ENCODE measurements around the gene PROM2.

DNA sequence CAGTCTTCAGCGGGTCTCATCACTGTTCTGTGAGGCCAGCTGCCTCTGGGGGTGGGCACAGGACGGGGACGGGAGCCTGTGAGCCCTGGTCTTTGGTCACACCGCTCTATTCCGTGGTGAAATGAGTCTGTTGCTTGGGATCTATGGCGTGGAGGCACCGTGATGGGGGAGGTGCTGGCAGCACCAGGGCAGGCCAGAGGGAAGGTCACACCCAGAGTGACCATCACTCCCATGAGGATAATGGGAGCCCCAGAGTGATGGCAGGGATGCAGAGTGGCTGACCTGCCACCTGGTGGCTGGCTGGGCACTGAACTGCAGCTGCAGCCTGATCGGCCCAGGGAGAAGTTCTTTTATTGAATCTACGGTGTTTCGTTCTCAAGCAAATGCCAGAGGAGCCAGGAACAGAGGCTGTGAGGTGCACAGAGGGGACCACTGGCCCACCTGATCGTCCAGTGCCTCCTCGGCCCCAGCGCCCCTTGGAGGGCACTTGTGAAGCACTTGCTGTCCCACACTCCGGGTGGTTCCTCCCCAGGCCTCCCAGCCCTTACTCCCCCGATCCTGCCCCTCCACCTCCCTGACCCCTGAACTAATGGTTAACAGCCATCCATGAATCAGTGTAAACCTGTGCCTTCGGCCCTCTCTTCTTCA lies 40.8 kb downstream of the PROM2 start:
- TF ChIP-seq, protein P1, sequence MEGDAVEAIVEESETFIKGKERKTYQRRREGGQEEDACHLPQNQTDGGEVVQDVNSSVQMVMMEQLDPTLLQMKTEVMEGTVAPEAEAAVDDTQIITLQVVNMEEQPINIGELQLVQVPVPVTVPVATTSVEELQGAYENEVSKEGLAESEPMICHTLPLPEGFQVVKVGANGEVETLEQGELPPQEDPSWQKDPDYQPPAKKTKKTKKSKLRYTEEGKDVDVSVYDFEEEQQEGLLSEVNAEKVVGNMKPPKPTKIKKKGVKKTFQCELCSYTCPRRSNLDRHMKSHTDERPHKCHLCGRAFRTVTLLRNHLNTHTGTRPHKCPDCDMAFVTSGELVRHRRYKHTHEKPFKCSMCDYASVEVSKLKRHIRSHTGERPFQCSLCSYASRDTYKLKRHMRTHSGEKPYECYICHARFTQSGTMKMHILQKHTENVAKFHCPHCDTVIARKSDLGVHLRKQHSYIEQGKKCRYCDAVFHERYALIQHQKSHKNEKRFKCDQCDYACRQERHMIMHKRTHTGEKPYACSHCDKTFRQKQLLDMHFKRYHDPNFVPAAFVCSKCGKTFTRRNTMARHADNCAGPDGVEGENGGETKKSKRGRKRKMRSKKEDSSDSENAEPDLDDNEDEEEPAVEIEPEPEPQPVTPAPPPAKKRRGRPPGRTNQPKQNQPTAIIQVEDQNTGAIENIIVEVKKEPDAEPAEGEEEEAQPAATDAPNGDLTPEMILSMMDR (IDR thresholded peaks at IDR 0.05) = peak in 5 of 6 experiments; percentile 54 to 78 (median 72)
- TF ChIP-seq POLR2A (IDR thresholded peaks at IDR 0.05) = no peak
